IMR-90 (cell line): ENCODE measurements around the gene RIPK3. TPM values are rescaled to one million over a fixed set of nuclear protein-coding genes. Genes with fewer than 3 reads are reported as not detected.

ENCODE experiments used
- ATAC-seq: fragments of 200-7000 bp; cut with Tn5 transposase; 2 replicates; pipeline ENCODE4 v1.9.1; 2020; ENCODE audit warnings: low read depth, mild to moderate bottlenecking, moderate library complexity
- BruUV-seq: library from RNA; stranded (reverse); fragments of 400-500 nt; replicated peaks from 2 replicates; lab custom pipeline; 2021; lab: Mats Ljungman, UMichigan
- CTCF ChIA-PET: fragments of 300-600 bp; formaldehyde crosslinking; extraction: SDS; loops from one replicate; lab custom pipeline; 2021; ENCODE audit warnings: antibody characterized with exemption; lab: Yijun Ruan, JAX
- POLR2A ChIA-PET: fragments of 300-600 bp; sonication (Branson Sonifier 250); formaldehyde crosslinking; loops from one replicate; lab custom pipeline; 2022; ENCODE audit warnings: antibody characterized with exemption; ENCODE audit not compliant: unreplicated experiment; lab: Charles Lee
- DNase-seq: peaks from one replicate; pipeline ENCODE4 v3.0.0; 2013
- H2AFZ ChIP-seq: replicated peaks from 2 replicates; pipeline ENCODE3; 2013; ENCODE audit warnings: low read length, mild to moderate bottlenecking; ENCODE audit not compliant: poor library complexity
- H2AK5ac ChIP-seq: 2 replicates; pipeline ENCODE4 v1.6.1; 2013; ENCODE audit warnings: low read depth, low read length, inconsistent platforms
- H2AK9ac ChIP-seq: replicated peaks from 2 replicates; pipeline ENCODE3; 2013; ENCODE audit warnings: mild to moderate bottlenecking, low read depth, low read length, moderate library complexity; ENCODE audit not compliant: poor library complexity
- H2BK120ac ChIP-seq: 2 replicates; pipeline ENCODE4 v1.6.1; 2013; ENCODE audit warnings: low read depth, low read length, inconsistent platforms
- H2BK15ac ChIP-seq: 3 replicates; pipeline ENCODE4 v1.6.1; 2013; ENCODE audit warnings: low read depth, low read length, inconsistent platforms
- H2BK20ac ChIP-seq: 2 replicates; pipeline ENCODE4 v1.6.1; 2013; ENCODE audit warnings: low read depth, mild to moderate bottlenecking, inconsistent platforms, low read length, moderate library complexity
- H2BK5ac ChIP-seq: 2 replicates; pipeline ENCODE4 v1.6.1; 2013; ENCODE audit warnings: mild to moderate bottlenecking, low read depth, low read length, inconsistent platforms; ENCODE audit not compliant: poor library complexity, severe bottlenecking
- H3K14ac ChIP-seq: replicated peaks from 2 replicates; pipeline ENCODE4 v1.6.1; 2013; ENCODE audit warnings: low read depth, low read length, inconsistent platforms
- H3K18ac ChIP-seq: 2 replicates; pipeline ENCODE4 v1.6.1; 2013; ENCODE audit warnings: low read depth, low read length, control low read depth
- H3K23ac ChIP-seq: 2 replicates; pipeline ENCODE4 v1.6.1; 2013; ENCODE audit warnings: low read depth, low read length, inconsistent platforms
- H3K27ac ChIP-seq: 2 replicates; pipeline ENCODE4 v1.5.1; 2013; ENCODE audit warnings: mild to moderate bottlenecking, control low read depth, low read length; ENCODE audit not compliant: insufficient read depth
- H3K27me3 ChIP-seq: 2 replicates; pipeline ENCODE4 v1.6.1; 2013; ENCODE audit warnings: low read length; ENCODE audit not compliant: control insufficient read depth, insufficient read depth
- H3K36me3 ChIP-seq: 2 replicates; pipeline ENCODE4 v1.6.1; 2013; ENCODE audit warnings: low read length, mixed read lengths; ENCODE audit not compliant: control insufficient read depth, insufficient read depth
- H3K4ac ChIP-seq: 2 replicates; pipeline ENCODE4 v1.6.1; 2013; ENCODE audit warnings: low read depth, low read length, inconsistent platforms
- H3K4me1 ChIP-seq: 2 replicates; pipeline ENCODE4 v1.6.1; 2013; ENCODE audit warnings: low read length, mixed read lengths; ENCODE audit not compliant: control insufficient read depth, insufficient read depth
- H3K4me2 ChIP-seq: 2 replicates; pipeline ENCODE4 v1.6.1; 2013; ENCODE audit warnings: low read depth, mild to moderate bottlenecking, control low read depth, low read length, moderate library complexity
- H3K4me3 ChIP-seq: 2 replicates; pipeline ENCODE4 v1.5.1; 2013; ENCODE audit warnings: low read depth, mild to moderate bottlenecking, control low read depth, low read length, moderate library complexity; ENCODE audit not compliant: insufficient read depth
- H3K56ac ChIP-seq: 2 replicates; pipeline ENCODE4 v1.6.1; 2013; ENCODE audit warnings: low read length, inconsistent platforms; ENCODE audit not compliant: insufficient read depth; ENCODE audit errors: extremely low read depth
- H3K79me1 ChIP-seq, 2 experiments: 2 replicates each; pipeline ENCODE4 v1.6.1; 2013; ENCODE audit warnings: low read length in 2 of 2, inconsistent platforms in 1 of 2, low read depth in 1 of 2
- H3K9ac ChIP-seq: 2 replicates; pipeline ENCODE4 v1.6.1; 2013; ENCODE audit warnings: low read depth, low read length, control low read depth
- H3K9me1 ChIP-seq: 2 replicates; pipeline ENCODE4 v1.6.1; 2013; ENCODE audit warnings: low read length, inconsistent platforms; ENCODE audit not compliant: insufficient read depth
- H3K9me3 ChIP-seq: 2 replicates; pipeline ENCODE4 v1.6.1; 2013; ENCODE audit warnings: low read length; ENCODE audit not compliant: control insufficient read depth, insufficient read depth
- H4K20me1 ChIP-seq: 2 replicates; pipeline ENCODE4 v1.6.1; 2013; ENCODE audit warnings: low read length, inconsistent platforms; ENCODE audit not compliant: insufficient read depth
- H4K5ac ChIP-seq: 2 replicates; pipeline ENCODE4 v1.6.1; 2013; ENCODE audit warnings: mild to moderate bottlenecking, low read depth, low read length, control low read depth
- H4K8ac ChIP-seq, 2 experiments: 2 replicates each; pipeline ENCODE4 v1.6.1; 2013; ENCODE audit warnings: low read depth in 2 of 2, low read length in 2 of 2, control low read depth in 1 of 2, inconsistent platforms in 1 of 2
- H4K91ac ChIP-seq: 2 replicates; pipeline ENCODE4 v1.6.1; 2013; ENCODE audit warnings: low read depth, low read length, inconsistent platforms; ENCODE audit not compliant: insufficient read depth
- BHLHE40 ChIP-seq: fragments of 150-350 bp; IDR thresholded peaks from 2 replicates; pipeline ENCODE4 v1.6.1; 2016; ENCODE audit warnings: mild to moderate bottlenecking, low read depth, low read length
- CHD1 ChIP-seq: IDR thresholded peaks from 2 replicates; pipeline ENCODE4 v1.6.1; 2012; ENCODE audit warnings: low read depth, low read length, improper control_type of control experiment
- CTCF ChIP-seq: conservative IDR thresholded peaks from 2 replicates; pipeline ENCODE4 v1.5.1; 2012; ENCODE audit warnings: mild to moderate bottlenecking, low read depth, low read length, improper control_type of control experiment
- MAFK ChIP-seq: IDR thresholded peaks from 2 replicates; pipeline ENCODE4 v1.6.1; 2012; ENCODE audit warnings: low read depth, low read length, improper control_type of control experiment
- MAZ ChIP-seq: IDR thresholded peaks from 2 replicates; pipeline ENCODE4 v1.6.1; 2012; ENCODE audit warnings: low read depth, mild to moderate bottlenecking, low read length, improper control_type of control experiment, moderate library complexity, borderline replicate concordance
- MXI1 ChIP-seq: IDR thresholded peaks from 2 replicates; pipeline ENCODE4 v1.6.1; 2012; ENCODE audit warnings: low read depth, mild to moderate bottlenecking, low read length, moderate library complexity, borderline replicate concordance
- RCOR1 ChIP-seq: IDR thresholded peaks from 2 replicates; pipeline ENCODE4 v1.6.1; 2012; ENCODE audit warnings: mild to moderate bottlenecking, low read length, improper control_type of control experiment; ENCODE audit not compliant: insufficient replicate concordance
- RFX5 ChIP-seq: IDR thresholded peaks from 2 replicates; pipeline ENCODE4 v1.8.0; 2012; ENCODE audit warnings: low read depth, mild to moderate bottlenecking, low read length, moderate library complexity
- SMC3 ChIP-seq: fragments of 150-350 bp; IDR thresholded peaks from 2 replicates; pipeline ENCODE4 v1.6.1; 2016; ENCODE audit warnings: low read depth, mild to moderate bottlenecking, antibody characterized with exemption, low read length, moderate library complexity
- WGBS, 2 experiments: methylation state at CpG; one replicate each; pipeline versions ENCODE4 v1.1.5 to v1.1.7; 2013; ENCODE audit warnings: missing lambda C conversion rate in 2 of 2; ENCODE audit not compliant: insufficient read length in 1 of 2; ENCODE audit errors: extremely low coverage in 2 of 2; 5-methylcytosine and 5-hydroxymethylcytosine counted together
- dilution Hi-C: fragments of 300-500 bp; cut with HindIII; formaldehyde crosslinking; loops from one replicate; pipeline ENCODE4 v1.14.3; 2018; ENCODE audit warnings: low sequenced_read_pairs; ENCODE audit not compliant: unreplicated experiment
- in situ Hi-C: fragments of 300-500 bp; cut with MboI; formaldehyde crosslinking; loops from 3 replicates; pipeline ENCODE4 v1.14.3; 2019; ENCODE audit warnings: low sequenced_read_pairs, inconsistent platforms, mixed read lengths
- intact Hi-C: fragments of 100-400 bp; cut with micrococcal nuclease; formaldehyde crosslinking; loops from 2 replicates; pipeline ENCODE4 v1.10.0; 2022
- polyA plus RNA-seq, 3 experiments: library from polyadenylated mRNA; depleted of rRNA; stranded (reverse); fragments of >200 nt; gene quantifications; 2 replicates each; pipeline ENCODE4 v1.2.3, GENCODE V29; 2012; ENCODE audit warnings: low replicate concordance in 1 of 3
- total RNA-seq: library from RNA; depleted of rRNA; stranded (reverse); fragments of >200 nt; gene quantifications from 2 replicates; pipeline ENCODE4 v1.2.3, GENCODE V29; 2012
- TF ChIP-seq, protein P1 (sequence below): fragments of 150-350 bp; IDR thresholded peaks from 2 replicates; pipeline ENCODE4 v1.6.1; 2016; ENCODE audit warnings: low read depth, mild to moderate bottlenecking, low read length, moderate library complexity, borderline replicate concordance

Gene RIPK3
- total and polyA plus RNA-seq, 2 of the 4 experiments (the other 2 are of a cell fraction) = 0.09 TPM; not detected in 1

GRCh38 chr14:24304019-24304387, 35.8 kb downstream of the RIPK3 start:
- H2AK9ac ChIP-seq = no peak overlapping the region

More at GRCh38 chr14:24304019-24304387, 35.8 kb downstream of the RIPK3 start:
- H3K14ac ChIP-seq = no peak overlapping the region
- no peak overlapping the region for H2BK15ac ChIP-seq
- H2AK5ac ChIP-seq = no peak overlapping the region
- peaks cover 21 to 39% of the 10 kb centered on the region in 2 experiments for H3K79me1 ChIP-seq
- H3K4me2 ChIP-seq = no peak overlapping the region
- no peak overlapping the region for H4K91ac ChIP-seq
- ChIA-PET POLR2A (no interaction called here), CTCF (interaction anchor here (1.0 kb wide), 1 partner anchor 61 kb away, joined by 4 read pairs; no protein-coding TSS in a partner anchor)
- no peak overlapping the region for H3K27ac ChIP-seq
- H3K18ac ChIP-seq = no peak overlapping the region
- no peak overlapping the region for H3K4ac ChIP-seq
- intact Hi-C loops (no loop called here), dilution Hi-C loops (no loop called here), in situ Hi-C loops (no loop called here)
- H4K20me1 ChIP-seq = 0 out of 2 replicates have a peak, but pooled peaks cover 8% of the 10 kb centered on the region
- 100% methylated on average over 2 of the region's 11 CpGs; no CpG with 5 or more reads in 1 of the 2 experiments for WGBS, 2 experiments
- no peak overlapping the region for H4K8ac ChIP-seq
- H3K9me3 ChIP-seq = no peaks in the 10 kb centered on the region
- DNase-seq (no peak), ATAC-seq (no peak)
- no peak overlapping the region for H3K9ac ChIP-seq
- no peak overlapping the region for H3K4me3 ChIP-seq
- peaks cover 3% of the 10 kb centered on the region for H3K4me1 ChIP-seq
- no peak overlapping the region for H4K5ac ChIP-seq
- H3K23ac ChIP-seq = no peak overlapping the region
- H3K56ac ChIP-seq = no peak overlapping the region
- BruUV-seq = no TSS peak
- no peak overlapping the region for H2BK5ac ChIP-seq
- H3K9me1 ChIP-seq = no peaks in the 10 kb centered on the region
- no peaks in the 10 kb centered on the region for H3K27me3 ChIP-seq
- peaks cover 47% of the 10 kb centered on the region for H3K36me3 ChIP-seq
- H2BK120ac ChIP-seq = no peak overlapping the region
- TF ChIP-seq RCOR1 (no peak), CTCF (no peak), MXI1 (no peak), MAZ (no peak), BHLHE40 (no peak), MAFK (no peak), SMC3 (no peak), CHD1 (no peak), RFX5 (no peak)
- TF ChIP-seq, protein P1, sequence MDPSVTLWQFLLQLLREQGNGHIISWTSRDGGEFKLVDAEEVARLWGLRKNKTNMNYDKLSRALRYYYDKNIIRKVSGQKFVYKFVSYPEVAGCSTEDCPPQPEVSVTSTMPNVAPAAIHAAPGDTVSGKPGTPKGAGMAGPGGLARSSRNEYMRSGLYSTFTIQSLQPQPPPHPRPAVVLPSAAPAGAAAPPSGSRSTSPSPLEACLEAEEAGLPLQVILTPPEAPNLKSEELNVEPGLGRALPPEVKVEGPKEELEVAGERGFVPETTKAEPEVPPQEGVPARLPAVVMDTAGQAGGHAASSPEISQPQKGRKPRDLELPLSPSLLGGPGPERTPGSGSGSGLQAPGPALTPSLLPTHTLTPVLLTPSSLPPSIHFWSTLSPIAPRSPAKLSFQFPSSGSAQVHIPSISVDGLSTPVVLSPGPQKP = no peak
- H2AFZ ChIP-seq = no peak overlapping the region
- no peak overlapping the region for H2BK20ac ChIP-seq
